HepG2 (cell line): ENCODE results near the gene NFE2L1. TPM values are rescaled to one million over a fixed set of nuclear protein-coding genes. Genes with fewer than 3 reads are reported as not detected.

Experiments used
- ATF4 ChIP-seq, 2 experiments: fragments of 450-650 bp in 1 of 2; sonication (generic) in 1 of 2; formaldehyde crosslinking; IDR thresholded peaks; 2 replicates each; pipeline versions ENCODE4 v1.5.0 to v1.8.0; 2020 to 2022; ENCODE audit warnings: mild to moderate bottlenecking in 1 of 2, missing genetic modification reagents in 1 of 2
- CBX2 ChIP-seq, 2 experiments: fragments of 200-600 bp in 1 of 2; sonication (generic); formaldehyde crosslinking in 1 of 2; IDR thresholded peaks; 2 replicates each; pipeline versions ENCODE4 v1.7.0 to v1.8.1; 2018 to 2022; ENCODE audit warnings: low read depth in 2 of 2, low read length in 1 of 2, mild to moderate bottlenecking in 1 of 2, missing genetic modification reagents in 1 of 2
- ESRRA ChIP-seq: sonication (generic); formaldehyde crosslinking; IDR thresholded peaks from 2 replicates; pipeline ENCODE4 v1.5.1; 2020; ENCODE audit warnings: mild to moderate bottlenecking, low read depth, missing genetic modification reagents
- FOXJ3 ChIP-seq: sonication (generic); formaldehyde crosslinking; IDR thresholded peaks from 2 replicates; pipeline ENCODE4 v1.4.0; 2020; ENCODE audit warnings: missing genetic modification reagents, mild to moderate bottlenecking, borderline replicate concordance
- HOXA5 ChIP-seq: sonication (generic); formaldehyde crosslinking; IDR thresholded peaks from 2 replicates; pipeline ENCODE4 v1.4.0; 2020; ENCODE audit warnings: missing genetic modification reagents
- RXRB ChIP-seq: IDR thresholded peaks from 2 replicates; pipeline ENCODE4 v1.6.1; 2016; ENCODE audit warnings: borderline replicate concordance, missing genetic modification reagents, missing compliant biosample characterization
- ZNF503 ChIP-seq: sonication (generic); formaldehyde crosslinking; IDR thresholded peaks from 2 replicates; pipeline ENCODE4 v1.4.0; 2020; ENCODE audit warnings: missing genetic modification reagents
- ZNF703 ChIP-seq: sonication (generic); formaldehyde crosslinking; IDR thresholded peaks from 2 replicates; pipeline ENCODE4 v1.5.1; 2020; ENCODE audit warnings: missing genetic modification reagents, mild to moderate bottlenecking, moderate library complexity, borderline replicate concordance
- ZNF768 ChIP-seq: sonication (generic); formaldehyde crosslinking; IDR thresholded peaks from 2 replicates; pipeline ENCODE4 v1.4.0; 2020; ENCODE audit warnings: missing genetic modification reagents
- ZNF776 ChIP-seq: sonication (generic); formaldehyde crosslinking; IDR thresholded peaks from 2 replicates; pipeline ENCODE4 v1.4.0; 2020; ENCODE audit warnings: mild to moderate bottlenecking, missing genetic modification reagents
- ZNF883 ChIP-seq: sonication (generic); formaldehyde crosslinking; IDR thresholded peaks from 2 replicates; pipeline ENCODE4 v1.5.1; 2020; ENCODE audit warnings: mild to moderate bottlenecking, missing genetic modification reagents; ENCODE audit errors: not compliant biosample characterization
- polyA plus RNA-seq, 8 experiments: library from polyadenylated mRNA; depleted of rRNA in 3 of 8; stranded (reverse) in 7 of 8; unstranded in 1 of 8; fragments of >200 nt; fragmentation: Illumina TruSeq in 4 of 8; extraction: Trizol in 4 of 8; gene quantifications; 2 replicates each; pipeline versions ENCODE4 v1.2.1 to v1.2.3, GENCODE V29; 2011 to 2016; ENCODE audit warnings: low read depth in 4 of 8, missing spikeins in 1 of 8, mixed read lengths in 1 of 8; ENCODE audit not compliant: insufficient read depth in 1 of 8
- total RNA-seq, 5 experiments: library from RNA; depleted of rRNA; stranded (reverse); fragments of >200 nt; fragmentation: Illumina TruSeq; extraction: Trizol; gene quantifications; 2 replicates each; pipeline ENCODE4 v1.2.3, GENCODE V29; 2016; ENCODE audit warnings: low read depth in 1 of 5
- TF ChIP-seq, protein P1 (sequence below), 2 experiments: sonication (generic) in 1 of 2; formaldehyde crosslinking in 1 of 2; IDR thresholded peaks; 2 replicates each; pipeline versions ENCODE4 v1.4.0 to v1.6.1; 2016 to 2020; ENCODE audit warnings: borderline replicate concordance in 1 of 2, low read depth in 1 of 2, mild to moderate bottlenecking in 1 of 2, missing genetic modification reagents in 1 of 2
- TF ChIP-seq, protein P2 (sequence below): sonication (generic); formaldehyde crosslinking; IDR thresholded peaks from 2 replicates; pipeline ENCODE4 v1.4.0; 2020; ENCODE audit warnings: missing genetic modification reagents
- TF ChIP-seq, protein P3 (sequence below): sonication (generic); IDR thresholded peaks from 2 replicates; pipeline ENCODE4 v1.6.1; 2016; ENCODE audit warnings: low read depth, borderline replicate concordance

NFE2L1 gene
- total and polyA plus RNA-seq, 2 of the 13 experiments (the other 11 are each of a cell fraction or from before 2014, with no cell fraction given): 67.0 to 234 TPM

GRCh38 chr17:48048384-48049126, 396 bp downstream of the NFE2L1 start (continued):
- TF ChIP-seq, protein P1, sequence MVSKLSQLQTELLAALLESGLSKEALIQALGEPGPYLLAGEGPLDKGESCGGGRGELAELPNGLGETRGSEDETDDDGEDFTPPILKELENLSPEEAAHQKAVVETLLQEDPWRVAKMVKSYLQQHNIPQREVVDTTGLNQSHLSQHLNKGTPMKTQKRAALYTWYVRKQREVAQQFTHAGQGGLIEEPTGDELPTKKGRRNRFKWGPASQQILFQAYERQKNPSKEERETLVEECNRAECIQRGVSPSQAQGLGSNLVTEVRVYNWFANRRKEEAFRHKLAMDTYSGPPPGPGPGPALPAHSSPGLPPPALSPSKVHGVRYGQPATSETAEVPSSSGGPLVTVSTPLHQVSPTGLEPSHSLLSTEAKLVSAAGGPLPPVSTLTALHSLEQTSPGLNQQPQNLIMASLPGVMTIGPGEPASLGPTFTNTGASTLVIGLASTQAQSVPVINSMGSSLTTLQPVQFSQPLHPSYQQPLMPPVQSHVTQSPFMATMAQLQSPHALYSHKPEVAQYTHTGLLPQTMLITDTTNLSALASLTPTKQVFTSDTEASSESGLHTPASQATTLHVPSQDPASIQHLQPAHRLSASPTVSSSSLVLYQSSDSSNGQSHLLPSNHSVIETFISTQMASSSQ (IDR thresholded peaks at IDR 0.05; ENCODE audit: low read depth): no peak; the same call in 1 of the 2 replicates
- TF ChIP-seq, protein P1 (CRISPR knock-in tag; IDR thresholded peaks at IDR 0.05; ENCODE audit: borderline replicate concordance): peak; percentile 8; the same call in 1 of the 2 replicates
- TF ChIP-seq RXRB (peak; percentile 76), CBX2 (IDR thresholded peaks at IDR 0.05; ENCODE audit: low read depth, low read length) (no peak), CBX2 (CRISPR knock-in tag; IDR thresholded peaks at IDR 0.05; ENCODE audit: low read depth) (no peak; the same call in 1 of the 2 replicates), ZNF776 (CRISPR knock-in tag) (peak; percentile 75; the same call in 1 of the 2 replicates), ESRRA (CRISPR knock-in tag) (peak; percentile 13), ZNF883 (CRISPR knock-in tag) (peak; percentile 79), ZNF703 (CRISPR knock-in tag) (no peak; the same call in 1 of the 2 replicates), ZNF768 (CRISPR knock-in tag) (peak; percentile 69; the same call in 1 of the 2 replicates), FOXJ3 (CRISPR knock-in tag) (no peak), ZNF503 (CRISPR knock-in tag) (no peak; the same call in 1 of the 2 replicates), HOXA5 (peak; percentile 77), ATF4 (CRISPR knock-in tag; IDR thresholded peaks at IDR 0.05) (peak in 1 of 2 experiments; percentile 79; a peak in 2 of 4 replicates)
- TF ChIP-seq, protein P2, sequence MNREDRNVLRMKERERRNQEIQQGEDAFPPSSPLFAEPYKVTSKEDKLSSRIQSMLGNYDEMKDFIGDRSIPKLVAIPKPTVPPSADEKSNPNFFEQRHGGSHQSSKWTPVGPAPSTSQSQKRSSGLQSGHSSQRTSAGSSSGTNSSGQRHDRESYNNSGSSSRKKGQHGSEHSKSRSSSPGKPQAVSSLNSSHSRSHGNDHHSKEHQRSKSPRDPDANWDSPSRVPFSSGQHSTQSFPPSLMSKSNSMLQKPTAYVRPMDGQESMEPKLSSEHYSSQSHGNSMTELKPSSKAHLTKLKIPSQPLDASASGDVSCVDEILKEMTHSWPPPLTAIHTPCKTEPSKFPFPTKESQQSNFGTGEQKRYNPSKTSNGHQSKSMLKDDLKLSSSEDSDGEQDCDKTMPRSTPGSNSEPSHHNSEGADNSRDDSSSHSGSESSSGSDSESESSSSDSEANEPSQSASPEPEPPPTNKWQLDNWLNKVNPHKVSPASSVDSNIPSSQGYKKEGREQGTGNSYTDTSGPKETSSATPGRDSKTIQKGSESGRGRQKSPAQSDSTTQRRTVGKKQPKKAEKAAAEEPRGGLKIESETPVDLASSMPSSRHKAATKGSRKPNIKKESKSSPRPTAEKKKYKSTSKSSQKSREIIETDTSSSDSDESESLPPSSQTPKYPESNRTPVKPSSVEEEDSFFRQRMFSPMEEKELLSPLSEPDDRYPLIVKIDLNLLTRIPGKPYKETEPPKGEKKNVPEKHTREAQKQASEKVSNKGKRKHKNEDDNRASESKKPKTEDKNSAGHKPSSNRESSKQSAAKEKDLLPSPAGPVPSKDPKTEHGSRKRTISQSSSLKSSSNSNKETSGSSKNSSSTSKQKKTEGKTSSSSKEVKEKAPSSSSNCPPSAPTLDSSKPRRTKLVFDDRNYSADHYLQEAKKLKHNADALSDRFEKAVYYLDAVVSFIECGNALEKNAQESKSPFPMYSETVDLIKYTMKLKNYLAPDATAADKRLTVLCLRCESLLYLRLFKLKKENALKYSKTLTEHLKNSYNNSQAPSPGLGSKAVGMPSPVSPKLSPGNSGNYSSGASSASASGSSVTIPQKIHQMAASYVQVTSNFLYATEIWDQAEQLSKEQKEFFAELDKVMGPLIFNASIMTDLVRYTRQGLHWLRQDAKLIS: 0 out of 2 replicates have a peak, but pooled peaks have one; percentile 49
- TF ChIP-seq, protein P3, sequence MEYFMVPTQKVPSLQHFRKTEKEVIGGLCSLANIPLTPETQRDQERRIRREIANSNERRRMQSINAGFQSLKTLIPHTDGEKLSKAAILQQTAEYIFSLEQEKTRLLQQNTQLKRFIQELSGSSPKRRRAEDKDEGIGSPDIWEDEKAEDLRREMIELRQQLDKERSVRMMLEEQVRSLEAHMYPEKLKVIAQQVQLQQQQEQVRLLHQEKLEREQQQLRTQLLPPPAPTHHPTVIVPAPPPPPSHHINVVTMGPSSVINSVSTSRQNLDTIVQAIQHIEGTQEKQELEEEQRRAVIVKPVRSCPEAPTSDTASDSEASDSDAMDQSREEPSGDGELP: no peak; the same call in 1 of the 2 replicates
